NCI-H524 (cell line): ENCODE results near the gene PID1.

Experiments used
- DNase-seq, 2 experiments: peaks; one replicate each; lab custom pipeline; 2025; lab: John Stamatoyannopoulos, UW

The PID1 gene

GRCh38 chr2:229261076-229261475 is 10.0 kb downstream of the PID1 start:
- no peak for DNase-seq

DNA sequence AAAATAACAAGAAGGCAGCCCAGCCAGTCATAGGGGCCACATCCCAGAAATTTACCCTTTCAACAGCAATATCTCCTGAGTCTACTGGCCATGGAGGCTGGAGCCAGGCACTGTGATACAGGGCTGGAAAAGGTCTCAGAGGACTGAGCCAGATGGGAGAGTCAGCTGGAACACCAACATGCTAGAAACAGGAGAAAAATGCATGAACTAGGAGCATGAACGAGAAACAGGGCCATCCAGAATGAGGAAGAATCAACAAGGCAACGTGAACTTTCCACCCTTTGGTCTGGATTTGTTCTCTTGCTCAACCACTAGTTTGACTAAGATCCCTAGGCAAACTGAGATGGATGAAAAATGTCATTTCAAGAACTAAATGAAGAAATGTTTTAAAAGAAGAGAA is 13.1 kb downstream of the PID1 start:
- no peak for DNase-seq

GRCh38 chr2:229256376-229256775 is 14.7 kb downstream of the PID1 start:
- no peak for DNase-seq

GRCh38 chr2:229254206-229254605 is 16.9 kb downstream of the PID1 start:
- no peak for DNase-seq

- no peak for DNase-seq
These were observed 18.1 kb downstream of the PID1 start for GRCh38 chr2:229252996-229253395.

DNA sequence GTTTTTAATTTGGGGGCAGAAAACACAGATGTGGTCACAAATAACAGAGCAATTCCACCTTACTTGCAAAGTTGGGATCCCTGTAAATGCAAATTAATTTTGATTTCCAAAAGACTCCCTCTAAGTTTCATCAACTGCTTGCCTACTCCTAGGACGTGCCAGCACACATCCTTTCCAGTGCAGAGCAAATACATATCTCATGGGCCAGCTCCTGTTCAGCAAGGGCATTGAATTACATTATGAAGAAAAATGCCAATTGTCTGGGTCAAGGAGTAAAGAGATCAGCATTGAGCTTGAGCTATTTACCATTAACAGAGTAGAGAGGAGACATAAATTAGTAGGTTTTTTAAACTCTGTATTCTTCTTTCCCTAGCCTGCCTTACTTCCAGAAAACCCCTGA is 18.8 kb downstream of the PID1 start:
- DNase-seq, result no peak

DNA sequence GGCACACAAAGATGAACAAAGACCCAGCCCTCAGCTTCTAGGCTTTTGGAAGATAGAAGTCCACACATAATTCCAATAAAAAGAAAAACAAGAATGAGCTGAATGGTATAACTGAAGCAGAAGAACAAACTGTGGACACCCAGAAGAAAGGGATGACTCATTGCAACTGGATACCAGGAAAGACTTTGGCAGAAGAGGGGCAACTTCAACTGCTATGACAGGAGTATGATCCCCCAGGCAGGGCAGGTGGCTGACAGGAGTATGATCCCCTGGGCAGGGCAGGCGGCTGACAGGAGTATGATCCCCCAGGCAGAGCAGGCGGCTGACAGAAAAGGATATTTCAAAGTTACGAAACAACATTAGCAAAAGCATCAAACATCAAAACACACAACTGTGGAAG is 21.6 kb downstream of the PID1 start:
- no peak for DNase-seq

GRCh38 chr2:229246334-229246733 is 24.8 kb downstream of the PID1 start:
- no peak for DNase-seq

DNA sequence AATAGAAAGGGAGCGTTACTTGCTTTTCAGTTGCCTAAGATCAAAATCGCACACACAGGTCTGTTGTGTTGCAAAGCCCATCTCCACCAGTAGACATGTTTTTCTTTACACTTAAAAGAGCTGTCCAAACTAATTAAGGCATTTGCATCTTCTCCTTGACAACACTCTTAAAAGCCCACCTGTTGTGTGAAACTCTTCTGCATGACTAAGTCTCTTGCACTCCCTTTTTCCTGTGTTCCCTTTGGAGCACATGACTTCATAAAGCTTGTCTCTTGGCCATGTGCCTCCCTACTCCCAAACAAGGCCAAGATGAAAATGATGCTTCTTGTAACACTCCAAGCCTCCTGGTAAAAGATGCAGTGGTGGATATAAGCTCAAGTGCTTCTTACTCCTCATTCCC is 26.1 kb downstream of the PID1 start:
- no peak for DNase-seq

GRCh38 chr2:229243890-229244560 is 27.1 kb downstream of the PID1 start:
- DNase-seq, result no peak

DNA sequence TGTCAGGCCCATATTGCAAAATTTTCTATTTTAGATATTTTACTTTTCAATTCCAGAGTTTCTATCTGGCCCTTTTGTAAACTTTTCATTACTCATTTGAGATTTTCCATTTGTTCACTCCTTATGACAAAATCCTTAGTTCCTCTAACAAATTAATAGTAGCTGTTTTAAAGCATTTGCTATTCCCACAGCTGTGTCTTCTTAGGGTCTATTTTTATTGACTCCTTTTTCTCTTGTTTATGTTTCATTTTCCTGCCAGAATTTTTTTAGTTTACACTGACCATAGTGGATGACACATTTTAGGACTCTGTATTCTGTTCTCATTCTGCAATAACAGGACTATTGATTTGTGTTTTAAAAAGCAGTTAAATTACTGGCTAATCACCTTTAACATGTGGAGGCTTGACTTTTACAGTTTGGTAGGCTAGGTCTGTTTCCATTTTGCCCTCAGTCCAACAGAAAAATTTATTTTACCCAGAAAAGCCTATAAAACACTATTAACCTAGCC is 30.0 kb downstream of the PID1 start:
- DNase-seq, result no peak

DNA sequence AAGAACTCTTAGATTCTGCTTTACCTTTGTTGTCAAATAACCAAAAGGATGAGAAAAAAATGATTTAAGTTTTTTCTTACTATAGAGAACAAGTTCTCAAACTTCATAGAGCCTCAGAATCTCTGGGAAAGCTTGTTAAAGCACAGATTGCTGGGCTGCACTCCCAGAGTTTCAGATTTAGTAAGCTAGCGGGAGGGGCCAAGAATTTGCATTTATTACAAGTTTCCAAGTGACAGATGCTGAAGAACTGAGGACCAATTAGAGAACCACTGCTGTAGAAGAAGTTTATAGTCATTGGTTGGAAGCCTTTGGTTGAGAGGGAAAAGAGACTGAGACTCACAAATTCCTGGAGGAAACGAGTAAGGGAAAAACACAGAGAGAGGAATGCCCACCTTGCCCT is 32.1 kb downstream of the PID1 start:
- DNase-seq, result no peak

- DNase-seq, result no peak
These were observed 33.8 kb downstream of the PID1 start for GRCh38 chr2:229237270-229237669.

DNA sequence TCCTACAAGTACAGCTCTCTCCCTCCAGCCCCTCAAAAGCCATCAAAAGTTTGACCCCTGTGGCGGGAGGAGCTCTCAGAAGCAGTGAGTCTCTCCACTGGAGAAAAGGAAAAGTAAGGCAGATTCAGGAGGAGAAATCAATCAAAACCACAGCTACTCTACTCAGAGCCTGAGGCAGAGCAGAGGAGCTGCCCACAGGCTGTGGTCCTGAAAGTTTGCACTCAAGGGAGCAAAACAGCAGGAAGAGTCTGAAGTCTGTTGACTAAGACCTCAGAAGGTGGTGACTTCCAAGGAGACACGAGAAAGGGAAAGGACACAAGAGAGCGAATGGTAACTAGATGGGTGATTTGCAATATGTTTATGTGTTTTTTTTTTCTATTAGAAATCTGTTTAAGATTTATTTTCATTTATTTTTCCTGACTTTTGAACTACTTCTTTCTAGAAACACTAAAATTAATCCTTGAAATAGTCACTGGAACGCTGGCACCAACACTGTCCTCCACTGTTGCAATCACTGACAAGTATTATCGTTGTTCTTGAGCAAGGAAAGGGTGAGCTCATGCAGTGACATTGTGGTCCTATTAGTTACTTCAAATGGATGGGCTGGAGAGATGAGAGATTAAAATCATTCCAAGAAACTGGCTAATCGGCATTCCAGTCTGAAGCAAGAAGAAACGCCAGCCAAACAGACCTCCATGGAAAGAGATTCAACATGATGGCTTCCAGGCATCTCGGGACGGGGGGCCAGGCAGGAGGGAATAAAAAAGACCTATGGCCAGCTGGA is 35.8 kb downstream of the PID1 start:
- DNase-seq, result no peak

DNA sequence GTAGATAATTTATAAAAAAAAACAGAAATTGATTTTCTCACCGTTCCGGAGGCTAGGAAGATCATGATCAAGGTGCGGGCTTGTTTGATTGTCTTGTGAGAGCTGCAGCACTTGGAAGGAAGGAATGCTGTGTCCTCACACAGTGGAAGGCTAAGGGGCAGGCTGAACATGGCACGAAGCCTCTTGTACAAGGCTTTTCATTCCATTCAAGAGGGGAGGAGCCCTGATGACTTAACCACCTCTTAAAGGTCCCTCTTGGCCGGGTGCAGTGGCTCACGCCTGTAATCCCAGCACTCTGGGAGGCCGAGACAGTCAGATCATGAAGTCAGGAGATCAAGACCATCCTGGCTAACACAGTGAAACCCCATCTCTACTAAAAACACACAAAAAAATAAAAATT is 39.2 kb downstream of the PID1 start:
- no peak for DNase-seq

DNA sequence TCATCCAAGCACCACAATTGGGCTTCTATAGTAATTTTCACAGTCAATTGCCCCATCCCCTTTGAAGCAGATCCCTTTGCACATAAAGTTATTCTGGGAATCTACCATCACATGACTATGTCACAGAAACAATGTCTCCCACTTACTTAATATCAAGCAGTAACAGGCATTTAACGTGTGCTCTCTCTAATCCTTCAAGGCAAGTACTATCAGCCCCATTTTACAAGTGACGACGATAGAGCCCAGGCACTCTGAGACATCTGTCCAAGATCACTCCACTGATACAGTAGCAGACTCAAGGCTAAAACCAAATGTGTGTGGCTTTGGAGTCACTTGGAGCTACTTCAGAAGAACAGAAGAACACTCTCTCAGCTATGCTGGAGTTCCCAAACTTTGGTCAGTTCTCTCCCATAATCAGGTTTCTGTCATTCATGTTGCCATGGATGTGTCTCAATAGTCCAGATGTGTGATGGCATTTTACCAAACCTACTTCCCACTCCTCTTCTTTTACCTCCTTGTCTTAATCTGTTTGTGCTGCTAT is 39.7 kb downstream of the PID1 start:
- peak; percentile 7 to 33 for DNase-seq

DNA sequence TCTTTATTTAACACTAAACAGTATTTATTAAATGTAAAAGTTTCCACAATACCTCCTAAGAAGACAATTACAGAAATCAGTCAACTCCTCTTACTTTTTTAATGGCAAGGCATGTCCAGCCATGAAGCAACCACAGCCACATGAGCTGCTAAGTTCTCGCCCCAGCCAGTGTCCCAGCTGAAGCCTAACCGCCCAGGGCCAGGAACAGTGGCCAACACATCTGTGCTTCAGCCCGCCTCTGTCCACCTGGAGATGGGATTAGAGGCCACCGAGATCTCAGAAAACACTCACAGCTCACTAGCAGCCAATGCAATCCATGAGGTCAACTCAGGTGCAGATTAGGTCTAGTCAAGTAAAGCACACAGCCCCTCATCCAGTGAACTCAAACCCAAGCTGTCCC is 40.2 kb downstream of the PID1 start:
- no peak for DNase-seq

DNA sequence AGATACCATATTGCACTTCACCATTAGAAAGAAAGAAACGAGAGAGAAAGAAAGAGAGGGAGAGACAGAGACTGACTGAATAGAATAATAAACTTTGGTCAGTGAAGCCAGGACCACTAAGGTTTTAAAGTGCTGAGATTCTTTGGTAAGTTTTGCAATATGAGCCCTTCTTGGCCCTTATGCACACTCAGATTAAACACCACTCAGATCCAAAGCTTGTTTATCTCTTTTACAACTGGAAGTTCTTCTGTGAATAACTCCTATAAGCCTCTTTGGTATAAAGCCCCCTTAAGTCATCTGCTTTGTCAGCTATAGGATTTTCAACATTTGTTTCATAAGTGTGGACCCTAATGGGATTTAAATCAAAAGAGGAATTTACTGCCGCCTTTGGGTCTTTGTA is 40.8 kb downstream of the PID1 start:
- DNase-seq, result peak; percentile 46 to 93

DNA sequence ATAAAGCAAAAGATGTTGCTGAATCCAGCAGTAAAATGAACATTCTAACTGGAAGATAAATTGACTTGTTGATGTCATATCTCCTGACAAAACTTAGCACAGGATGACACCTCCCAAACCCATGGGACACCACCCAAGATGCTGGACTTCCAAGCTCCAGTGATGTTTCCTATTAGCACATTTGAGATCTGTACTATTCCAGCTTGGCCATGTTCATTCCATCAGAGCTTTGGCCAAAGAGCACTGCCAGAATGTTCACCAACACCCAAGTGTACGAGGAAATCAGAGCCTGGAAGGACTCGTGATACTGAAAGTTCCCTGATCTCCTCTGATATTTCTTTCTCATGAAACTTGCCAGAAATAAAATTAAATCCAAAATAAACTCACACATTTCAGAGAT is 44.7 kb downstream of the PID1 start:
- no peak for DNase-seq

- no peak for DNase-seq
These were observed 48.0 kb downstream of the PID1 start for GRCh38 chr2:229223107-229223506.

GRCh38 chr2:229221641-229222040 is 49.4 kb downstream of the PID1 start:
- no peak for DNase-seq

- DNase-seq, result no peak
These were observed 50.8 kb downstream of the PID1 start for GRCh38 chr2:229220254-229220653.

GRCh38 chr2:229218329-229218921 is 52.7 kb downstream of the PID1 start:
- DNase-seq, result no peak
